CD4-positive, alpha-beta T cell treated with Interferon gamma for 1 hour (primary cell): ENCODE results near the gene GRIN2A.

Experiments used
- DNase-seq: peaks from one replicate; pipeline ENCODE4 v3.0.0-alpha.2; 2020

GRIN2A gene

DNA sequence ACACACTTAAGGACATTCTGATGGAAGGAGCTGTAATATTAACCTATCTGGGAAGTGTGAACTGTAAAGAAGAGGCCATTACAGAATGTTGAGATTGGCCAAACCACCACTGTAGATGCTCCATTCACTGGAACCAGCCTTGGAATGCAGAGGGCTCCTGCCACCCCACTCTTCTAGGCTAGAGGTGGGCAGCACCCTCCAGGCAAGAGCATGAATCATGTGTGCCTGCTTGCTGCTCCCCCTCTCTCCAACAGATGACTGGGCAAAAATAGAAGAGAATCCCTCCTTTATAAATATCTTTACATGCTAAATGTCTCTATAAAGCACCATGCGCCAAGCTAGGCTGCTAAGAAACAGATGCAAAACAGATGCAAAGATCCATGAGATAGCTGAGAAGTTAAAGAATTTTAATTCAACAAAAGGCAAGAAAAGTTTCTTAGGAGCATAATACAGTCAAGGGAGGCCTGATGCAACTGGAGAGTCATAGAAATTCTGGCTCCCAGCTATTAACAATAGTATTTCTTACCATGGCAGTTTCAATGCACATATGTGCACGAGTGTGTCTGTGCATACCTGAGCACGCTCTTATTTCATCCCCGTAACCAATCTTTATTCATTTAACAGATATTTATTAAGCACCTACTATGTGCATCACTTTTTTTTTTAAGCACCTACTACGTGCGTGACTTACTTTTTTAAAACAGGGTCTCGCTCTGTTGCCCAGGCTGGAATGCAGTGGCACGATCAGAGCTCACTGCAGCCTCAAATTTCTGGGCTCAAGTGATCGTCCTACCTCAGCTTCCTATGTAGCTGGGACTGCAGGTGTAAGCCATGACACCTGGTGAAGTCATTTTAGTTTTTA lies 53.6 kb downstream of the GRIN2A start:
- DNase-seq, result no peak

DNA sequence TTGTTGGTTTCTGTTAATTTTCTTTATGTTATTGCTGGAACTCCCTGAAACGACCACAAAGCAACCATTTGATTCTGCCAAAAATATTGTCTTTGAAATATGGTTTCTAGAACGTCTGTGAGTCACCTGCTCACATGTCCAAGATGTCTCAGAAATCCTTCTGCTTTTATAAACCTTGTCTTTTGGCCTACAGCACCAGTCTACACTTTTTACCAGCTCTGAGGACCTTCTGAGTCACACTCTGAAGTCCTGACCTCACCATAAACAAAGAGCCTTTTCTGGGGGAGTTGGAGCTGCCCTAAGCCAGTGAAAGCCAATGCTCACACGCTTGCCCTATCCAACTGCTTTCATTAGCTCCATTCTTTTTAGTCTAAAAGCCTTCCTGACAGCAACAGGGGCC lies 55.5 kb downstream of the GRIN2A start:
- no peak for DNase-seq

DNA sequence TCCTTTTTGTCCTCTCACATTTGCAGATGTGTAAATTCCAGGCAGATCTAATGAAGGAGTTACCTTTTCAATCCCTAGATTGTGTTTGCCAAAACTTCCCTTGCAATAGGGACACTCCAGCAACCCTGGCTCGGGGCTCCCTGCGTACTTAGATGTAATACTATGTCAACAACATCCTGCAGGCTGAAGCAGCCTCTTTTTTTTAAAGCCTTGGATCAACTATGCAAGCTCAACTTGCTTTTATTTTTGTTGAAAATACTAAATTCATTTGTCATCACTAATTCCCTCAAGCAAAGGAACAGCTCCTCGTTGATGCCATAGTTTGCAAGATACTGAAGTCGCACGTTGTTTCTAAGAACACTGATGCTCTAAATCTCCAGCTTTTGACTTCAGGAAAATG lies 59.1 kb downstream of the GRIN2A start:
- DNase-seq, result no peak

DNA sequence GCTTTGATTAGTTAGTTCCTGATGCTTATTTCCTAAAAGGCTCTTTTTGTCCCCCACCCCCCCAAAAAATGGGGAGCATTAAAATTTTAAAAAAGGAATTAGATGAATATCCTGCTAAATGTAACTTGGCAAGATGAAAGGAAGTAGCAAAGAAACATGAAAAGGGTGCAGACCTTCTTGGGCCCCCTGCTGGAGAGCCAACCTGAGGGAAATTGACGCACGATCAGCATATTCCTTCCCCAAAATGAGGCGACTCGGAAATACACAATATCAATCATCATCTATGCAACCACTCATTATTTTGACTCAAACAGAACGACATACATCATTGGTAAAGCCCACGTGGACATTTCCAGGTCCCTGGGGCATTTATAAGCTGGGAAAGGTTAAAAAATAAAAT lies 59.7 kb downstream of the GRIN2A start:
- no peak for DNase-seq

DNA sequence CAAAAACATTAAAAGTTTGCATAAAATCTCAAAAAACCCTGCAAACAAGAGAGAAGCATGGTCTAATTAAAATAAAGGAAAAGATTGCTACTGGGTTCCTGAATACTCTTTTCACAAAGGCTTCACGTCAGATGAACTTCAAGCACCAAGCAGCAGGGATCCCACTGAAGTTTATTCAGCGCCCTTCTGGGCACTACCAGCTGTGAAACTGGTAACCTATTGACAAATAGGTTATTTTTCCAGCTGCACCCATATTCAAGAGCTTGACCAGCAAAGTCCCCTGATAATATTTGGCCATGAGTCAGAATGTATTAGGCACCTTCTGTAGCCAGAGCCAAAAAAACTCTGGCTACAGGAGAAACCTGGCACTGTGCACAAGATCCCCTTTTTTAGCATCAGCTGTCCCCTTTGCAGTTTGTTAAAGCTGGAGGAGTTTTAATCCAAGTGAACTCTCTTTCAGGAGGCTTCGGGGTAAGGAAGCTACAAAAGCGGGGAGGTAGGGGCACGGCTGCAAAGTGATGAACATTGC lies 60.3 kb downstream of the GRIN2A start:
- no peak for DNase-seq

DNA sequence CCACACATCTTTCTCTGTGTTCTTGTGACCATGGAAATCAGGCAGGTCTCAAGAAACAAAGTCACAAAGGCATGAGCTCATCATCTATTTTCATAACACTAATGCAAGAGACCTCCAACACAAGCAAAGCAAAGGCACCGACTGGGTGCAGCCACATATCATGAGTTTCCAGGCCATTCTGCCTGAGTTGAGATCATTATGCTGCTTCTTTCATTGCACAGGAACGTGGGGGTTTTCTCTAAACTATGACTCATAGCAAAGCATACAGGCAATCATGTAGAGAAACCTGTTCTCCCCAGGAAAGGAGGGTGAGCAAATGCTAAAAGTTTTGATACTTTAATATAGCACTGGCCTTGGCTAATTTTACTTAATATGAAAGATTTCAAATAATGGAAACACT lies 60.7 kb downstream of the GRIN2A start:
- DNase-seq, result no peak

DNA sequence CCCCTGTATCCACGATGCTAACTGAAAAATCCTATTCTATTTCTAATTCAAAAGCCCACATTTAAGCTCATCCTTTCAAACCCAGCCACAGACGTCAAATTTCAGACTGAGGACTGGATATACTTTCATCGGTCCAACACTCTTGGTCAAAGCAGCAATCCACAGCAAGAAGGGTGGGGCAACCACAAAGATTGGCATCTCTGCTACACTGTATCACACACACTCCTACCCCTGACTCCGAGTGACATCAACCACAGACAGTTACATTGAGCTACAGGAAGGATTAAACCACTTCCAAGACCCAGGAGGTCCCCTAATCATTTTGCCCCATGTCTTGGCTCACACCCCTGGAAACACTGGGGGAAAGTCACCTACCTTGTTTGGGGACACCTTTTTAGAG lies 61.3 kb downstream of the GRIN2A start:
- no peak for DNase-seq

DNA sequence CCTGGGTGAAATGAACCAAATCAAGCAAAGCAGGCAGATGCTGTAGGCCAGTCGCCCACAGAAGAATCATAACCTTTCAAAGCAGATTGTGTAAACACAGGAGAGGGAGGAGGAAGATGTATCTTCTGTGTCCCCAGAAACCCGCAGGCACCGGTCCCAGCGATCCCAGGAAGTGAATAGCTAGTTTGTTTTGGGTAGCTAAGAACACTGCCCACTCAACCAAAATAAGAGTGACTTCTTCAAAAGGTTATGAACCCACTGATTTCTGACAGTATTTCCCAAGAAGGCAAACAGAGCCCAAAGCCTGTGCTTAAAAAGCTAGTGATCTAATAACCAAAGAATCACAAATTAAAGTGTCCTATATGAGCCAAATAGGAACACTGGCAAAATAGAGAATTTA lies 67.8 kb downstream of the GRIN2A start:
- DNase-seq, result no peak

DNA sequence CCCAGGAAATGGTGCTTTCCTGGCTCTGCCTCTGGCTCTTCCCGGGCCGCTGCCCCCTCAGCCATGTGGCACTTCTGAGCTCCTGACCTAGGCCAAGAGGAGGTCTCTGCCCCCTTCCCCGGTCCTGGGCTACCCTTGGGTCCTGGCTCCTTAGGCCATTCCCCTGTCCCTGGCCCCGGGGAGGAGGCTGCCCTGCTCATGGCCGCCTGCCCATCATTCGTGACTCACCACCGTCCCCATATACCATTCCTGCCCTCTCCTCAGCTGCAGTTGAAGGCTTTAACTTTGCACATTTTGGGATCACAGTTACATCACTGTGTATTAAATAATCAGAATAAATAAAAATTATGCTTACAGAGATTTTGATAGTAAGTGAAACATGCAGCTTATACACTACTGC lies 69.0 kb downstream of the GRIN2A start:
- no peak for DNase-seq

DNA sequence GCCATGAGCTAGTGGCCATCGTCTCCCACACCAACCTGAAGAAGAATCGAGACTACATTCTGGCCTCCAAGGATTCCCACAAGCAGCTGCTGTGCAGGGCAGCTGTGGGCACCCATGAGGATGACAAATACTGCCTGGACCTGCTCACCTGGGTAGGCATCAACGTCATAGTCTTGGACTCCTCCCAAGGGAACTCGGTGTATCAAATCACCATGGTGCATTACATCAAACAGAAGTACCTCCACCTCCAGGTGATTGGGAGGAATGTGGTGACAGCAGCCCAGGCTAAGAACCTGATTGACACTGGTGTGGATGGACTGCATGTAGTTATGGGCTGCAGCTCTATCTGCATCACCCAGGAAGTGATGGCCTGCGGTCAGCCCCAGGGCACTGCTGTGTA lies 70.2 kb downstream of the GRIN2A start:
- no peak for DNase-seq

DNA sequence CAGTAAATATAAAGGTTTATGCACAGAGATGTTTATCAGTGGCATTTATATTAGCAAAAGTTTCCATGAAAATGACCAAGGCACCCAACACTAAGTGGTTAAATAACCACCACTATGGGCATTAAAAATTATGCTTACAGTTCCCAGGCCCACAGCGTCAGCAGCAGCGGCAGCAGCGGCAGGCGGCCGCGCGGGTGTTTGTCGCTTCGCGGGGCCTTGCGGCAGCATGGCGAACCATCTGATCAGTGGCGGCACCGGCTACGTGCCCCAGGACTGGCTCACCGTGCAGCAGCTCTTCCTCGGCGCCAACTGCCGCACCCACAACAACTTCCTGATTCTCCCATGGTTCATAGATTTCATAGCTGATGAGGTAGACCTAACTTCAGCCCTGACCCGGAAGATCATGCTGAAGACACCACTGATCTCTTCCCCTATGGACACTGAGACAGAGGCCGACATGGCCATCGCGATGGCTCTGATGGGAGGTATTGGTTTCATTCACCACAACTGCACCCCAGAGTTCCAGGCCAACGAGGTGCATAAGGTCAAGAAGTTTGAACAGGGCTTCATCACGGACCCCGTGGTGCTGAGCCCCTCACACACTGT lies 71.0 kb downstream of the GRIN2A start:
- DNase-seq, result no peak

DNA sequence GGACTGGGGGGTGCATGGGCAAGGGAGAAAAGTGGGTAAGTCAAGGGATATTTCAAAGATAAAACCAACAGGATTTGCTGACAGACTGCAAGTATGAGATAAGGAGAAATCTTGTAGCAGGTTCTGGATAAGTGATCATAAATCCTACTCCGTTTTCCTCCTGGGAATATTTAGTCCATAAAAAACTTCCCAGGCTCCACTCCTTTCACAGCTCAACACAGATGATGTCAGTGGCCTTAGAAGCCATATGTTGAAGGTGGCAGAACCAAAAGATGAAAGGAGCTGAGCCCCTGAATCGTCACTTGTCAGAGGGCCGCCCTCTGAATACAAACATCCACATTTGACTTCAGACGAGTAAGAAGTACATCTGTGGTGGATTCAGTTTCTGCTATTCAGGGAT lies 71.7 kb downstream of the GRIN2A start:
- no peak for DNase-seq

DNA sequence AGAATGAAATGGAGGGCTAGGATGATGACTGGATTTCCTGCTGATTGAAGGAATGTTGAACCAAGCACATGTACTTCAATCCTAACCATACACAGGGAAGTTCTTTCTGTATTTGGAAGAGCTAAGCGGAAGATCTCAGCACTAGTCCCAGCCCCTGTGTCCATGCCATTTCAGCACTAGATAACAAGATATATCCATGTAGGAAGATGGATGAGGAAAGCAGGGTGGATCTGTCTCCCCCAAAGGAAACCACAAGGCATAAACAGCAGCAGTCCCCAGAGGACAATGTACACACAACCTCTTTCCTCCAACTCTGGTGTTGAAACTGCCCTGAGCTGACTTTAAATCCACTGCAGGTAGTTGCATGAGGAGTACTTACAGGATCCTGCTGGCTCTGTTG lies 75.1 kb downstream of the GRIN2A start:
- DNase-seq, result no peak

DNA sequence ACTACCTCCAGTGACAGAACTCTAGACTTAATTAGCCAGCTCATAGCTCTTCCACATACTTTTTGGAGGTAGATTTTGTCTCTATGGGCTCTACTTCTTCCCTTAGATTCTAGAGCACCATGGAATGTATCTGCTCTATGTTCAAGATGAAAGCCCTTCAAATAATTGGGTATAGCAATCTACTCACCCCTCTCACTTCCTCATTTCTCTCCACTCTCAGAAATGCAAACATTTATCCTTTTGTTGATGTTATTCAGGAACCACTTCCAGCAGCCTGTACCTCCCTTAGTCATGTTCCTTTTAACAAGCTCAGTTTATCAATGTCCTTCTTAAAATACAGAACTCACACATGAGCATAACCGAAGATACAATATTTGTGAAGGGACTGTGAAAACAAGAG lies 78.5 kb downstream of the GRIN2A start:
- no peak for DNase-seq

DNA sequence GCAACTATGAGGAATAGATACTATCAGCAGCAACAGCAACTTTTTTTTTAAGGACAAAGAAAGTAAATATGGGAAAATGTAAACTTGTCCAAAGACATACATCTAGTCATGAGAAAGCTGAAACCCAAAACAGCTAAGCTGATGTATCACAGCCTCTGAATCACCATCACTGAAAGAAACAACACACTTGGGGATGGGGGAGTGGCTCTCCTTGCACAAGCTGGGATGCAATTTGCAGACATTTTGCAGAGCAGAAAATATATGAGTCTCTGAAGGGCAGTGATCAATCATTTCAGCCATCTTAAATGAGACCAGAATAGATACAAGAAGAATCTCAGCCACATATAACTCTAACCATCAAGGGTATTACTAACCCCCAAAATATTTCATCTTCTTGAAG lies 79.1 kb downstream of the GRIN2A start:
- DNase-seq, result no peak

DNA sequence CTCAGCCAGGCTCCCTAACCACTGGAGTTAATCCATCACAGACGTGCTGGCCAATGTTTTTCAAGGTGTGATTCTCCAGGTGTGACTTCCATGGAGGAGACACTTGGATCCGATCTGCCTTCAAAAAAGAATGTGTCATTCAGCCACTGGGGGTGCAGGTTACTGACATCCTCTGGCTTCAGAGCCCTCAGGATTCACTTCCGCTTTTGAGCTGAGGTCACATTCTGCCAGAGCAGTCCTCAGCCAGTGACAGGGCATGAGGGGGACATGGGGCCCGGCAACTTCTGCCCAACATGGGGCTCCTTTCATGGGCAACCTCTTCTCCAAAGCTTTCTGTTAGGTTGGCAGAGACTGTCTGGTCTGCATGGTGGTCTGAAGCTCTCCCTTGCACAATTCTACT lies 81.4 kb downstream of the GRIN2A start:
- DNase-seq, result no peak

DNA sequence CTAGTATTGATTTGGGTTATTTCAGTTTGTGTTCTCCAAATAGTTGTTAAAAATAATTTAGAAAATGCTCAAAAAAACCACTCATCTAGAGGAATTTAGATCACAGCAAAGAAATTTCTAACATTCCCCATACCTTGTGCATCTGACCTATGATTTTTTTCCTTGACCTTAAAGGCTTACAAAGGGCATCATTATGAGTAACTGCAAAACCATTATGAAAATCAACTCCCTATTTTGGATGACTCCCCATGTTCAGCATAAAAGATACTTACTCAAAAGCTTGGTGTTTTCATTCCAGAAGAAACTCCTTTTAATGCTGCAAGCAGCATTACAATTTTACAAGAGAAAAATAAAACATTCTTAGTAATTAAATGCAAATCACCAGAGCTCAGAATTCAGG lies 83.2 kb downstream of the GRIN2A start:
- DNase-seq, result no peak

DNA sequence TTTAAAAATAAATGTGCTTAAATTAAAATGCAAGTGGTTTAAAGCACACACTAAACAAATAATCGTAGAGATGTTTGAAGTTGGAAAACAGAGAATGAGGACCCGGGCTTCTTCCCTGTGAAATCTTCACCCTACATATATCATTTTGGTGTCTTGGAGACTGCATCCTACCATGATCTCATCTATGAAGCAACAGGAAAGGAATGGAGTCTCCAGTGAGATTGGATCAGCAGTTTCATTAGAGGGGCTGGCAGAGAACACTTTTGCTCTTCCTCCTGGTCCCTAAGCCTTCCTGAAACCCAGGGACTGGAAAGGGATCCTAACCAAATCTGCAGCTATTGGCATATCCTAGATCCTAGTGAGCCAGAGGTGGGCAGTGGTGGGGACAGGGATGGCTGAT lies 85.0 kb downstream of the GRIN2A start:
- no peak for DNase-seq

DNA sequence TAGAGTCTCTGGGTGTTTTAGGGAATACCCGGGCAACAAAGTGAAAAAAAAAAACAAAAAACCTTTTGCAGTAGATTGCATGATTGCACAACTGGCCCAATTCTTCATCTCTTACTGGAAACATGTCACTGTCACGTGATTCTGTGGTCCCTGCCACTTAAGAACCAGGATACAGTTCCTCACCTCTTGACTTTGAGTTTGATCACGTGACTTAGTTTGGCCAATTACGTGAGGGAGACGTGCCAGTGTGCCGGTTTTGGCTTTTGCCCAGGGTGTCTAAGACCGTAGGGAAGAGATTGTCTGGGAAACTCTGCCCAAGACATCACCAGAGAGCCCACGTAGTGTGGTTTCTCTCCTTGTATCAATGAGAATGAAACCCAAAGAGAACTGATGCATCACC lies 88.7 kb downstream of the GRIN2A start:
- no peak for DNase-seq

DNA sequence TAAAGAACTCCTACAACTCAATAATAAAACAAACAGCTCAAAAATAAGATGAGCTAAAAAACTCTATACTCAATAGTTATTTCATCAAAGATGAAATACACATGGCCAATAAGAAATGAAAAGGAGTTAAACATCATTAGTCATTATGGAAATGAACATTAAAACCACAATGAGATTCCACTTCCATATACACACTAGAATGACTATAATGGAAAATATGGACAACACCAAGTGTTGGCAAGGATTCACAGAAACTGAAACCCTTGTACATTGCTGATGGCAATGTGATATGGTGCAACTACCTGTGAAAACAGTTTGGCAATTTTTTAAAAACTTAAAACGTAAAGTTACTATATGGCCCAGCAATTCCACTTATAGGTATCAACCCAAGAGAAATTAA lies 91.4 kb downstream of the GRIN2A start:
- DNase-seq, result no peak

DNA sequence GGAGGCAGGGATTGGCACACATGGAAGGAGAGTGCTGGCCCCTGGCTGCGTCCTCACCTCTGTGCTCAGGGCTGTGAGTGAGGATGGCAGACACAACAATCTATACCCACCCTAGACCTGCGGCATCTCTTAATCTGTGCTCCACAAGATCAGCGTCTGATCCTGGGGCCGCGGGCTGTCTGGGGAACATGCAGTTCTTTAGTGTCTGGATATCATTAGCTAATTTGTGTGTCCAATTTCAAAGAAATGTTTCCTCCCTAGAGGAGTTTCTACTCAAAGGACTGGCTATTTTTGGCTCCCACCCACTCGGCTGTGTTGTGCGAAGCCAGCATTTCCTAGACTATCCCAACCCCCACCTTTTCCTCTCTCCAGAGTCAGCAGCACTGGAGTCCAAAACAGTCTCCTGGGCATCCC lies 93.8 kb downstream of the GRIN2A start:
- no peak for DNase-seq

DNA sequence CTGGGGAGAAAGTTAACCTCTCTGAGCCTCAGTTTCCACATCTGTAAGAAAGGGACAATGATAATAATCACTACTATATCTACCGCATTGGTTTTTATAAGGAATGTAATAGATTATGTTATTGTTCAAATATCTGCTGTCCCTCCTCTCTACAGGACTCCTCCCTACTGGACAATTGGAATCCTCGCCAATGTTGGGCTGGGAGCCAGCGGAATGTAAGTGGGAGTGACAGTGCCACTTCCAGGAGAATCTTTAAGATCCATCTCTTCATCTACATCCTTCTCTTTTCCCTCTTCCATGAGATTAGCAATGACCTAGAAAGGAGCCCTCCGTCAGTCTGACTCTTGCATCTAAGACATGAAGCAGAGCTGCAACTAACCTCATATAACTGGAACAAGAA lies 95.1 kb downstream of the GRIN2A start:
- DNase-seq, result no peak

DNA sequence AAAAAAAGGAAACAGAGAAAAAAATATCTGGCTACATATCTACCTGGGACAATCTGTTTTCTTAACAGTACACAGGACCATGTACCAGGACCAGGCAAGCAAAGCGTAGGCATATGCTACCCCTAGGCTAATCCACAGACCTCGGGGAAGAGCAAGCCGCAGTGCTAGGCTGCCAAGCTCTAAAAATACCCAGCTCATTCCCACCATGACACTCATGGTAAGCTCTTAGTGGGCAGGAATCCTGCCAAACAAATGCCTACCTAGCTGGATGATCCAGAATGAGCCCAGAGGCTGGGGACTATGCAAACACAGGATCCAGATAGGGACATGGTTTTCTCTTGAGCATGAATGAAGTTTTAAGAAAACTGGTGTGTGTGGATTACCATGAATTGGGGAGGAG lies 95.6 kb downstream of the GRIN2A start:
- DNase-seq, result no peak

DNA sequence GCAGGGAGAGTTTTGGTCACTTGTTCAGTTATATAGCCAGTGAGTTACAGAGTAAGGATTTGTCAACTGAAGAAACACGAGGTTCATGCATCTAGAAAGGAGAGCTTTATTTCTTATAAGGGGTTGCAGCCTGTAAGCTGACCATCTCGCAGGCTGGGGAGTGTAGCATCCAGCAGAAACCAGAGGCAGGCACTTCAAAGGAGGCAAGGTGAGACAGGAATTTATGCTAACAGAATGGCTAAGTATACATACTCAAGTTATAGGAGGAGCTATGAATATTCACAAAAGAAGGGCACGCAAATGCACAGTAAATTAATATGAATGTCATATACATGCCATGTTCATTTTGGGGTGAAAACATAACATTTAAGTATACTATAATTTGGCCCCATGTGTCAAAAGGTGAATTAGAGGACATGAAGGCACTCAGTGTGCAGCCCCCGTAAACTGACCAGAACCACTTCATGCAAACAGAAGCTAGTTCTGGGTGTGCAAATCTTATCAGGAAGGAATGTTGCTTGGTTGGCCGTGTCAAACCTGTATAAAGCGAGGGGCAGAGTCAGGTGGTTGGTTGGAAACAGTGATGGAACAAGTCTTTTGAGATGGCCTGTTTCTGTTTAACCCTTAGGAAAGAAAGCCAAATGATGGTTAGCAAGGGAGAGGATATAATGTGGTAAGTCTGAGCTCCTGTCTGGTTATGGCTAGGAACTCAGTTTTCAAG lies 97.0 kb downstream of the GRIN2A start:
- no peak for DNase-seq
